HCT116 (cell line): ENCODE measurements around the gene CAPZB.

Experiments used
- ELF1 ChIP-seq: IDR thresholded peaks from 2 replicates; pipeline ENCODE4 v1.6.1; 2012; ENCODE audit warnings: low read depth, borderline replicate concordance
- EZH2phosphoT487 ChIP-seq: fragments of 200-600 bp; IDR thresholded peaks from 2 replicates; pipeline ENCODE4 v1.6.1; 2018; ENCODE audit warnings: antibody characterized with exemption, borderline replicate concordance
- JUND ChIP-seq: IDR thresholded peaks from 2 replicates; pipeline ENCODE4 v1.6.1; 2012
- TF ChIP-seq, protein P1 (sequence below), 3 experiments: fragments of 200-600 bp in 1 of 3; sonication (generic) in 1 of 3; IDR thresholded peaks in 2 of 3; conservative IDR thresholded peaks in 1 of 3; 2 replicates each; pipeline ENCODE4 v1.5.1; 2012 to 2017; ENCODE audit warnings: low read depth in 2 of 3, low read length in 2 of 3, antibody characterized with exemption in 1 of 3, borderline replicate concordance in 1 of 3, control low read depth in 1 of 3, mild to moderate bottlenecking in 1 of 3, mixed read lengths in 1 of 3, mixed run types in 1 of 3, moderate library complexity in 1 of 3; ENCODE audit not compliant: insufficient read depth in 1 of 3

DNA sequence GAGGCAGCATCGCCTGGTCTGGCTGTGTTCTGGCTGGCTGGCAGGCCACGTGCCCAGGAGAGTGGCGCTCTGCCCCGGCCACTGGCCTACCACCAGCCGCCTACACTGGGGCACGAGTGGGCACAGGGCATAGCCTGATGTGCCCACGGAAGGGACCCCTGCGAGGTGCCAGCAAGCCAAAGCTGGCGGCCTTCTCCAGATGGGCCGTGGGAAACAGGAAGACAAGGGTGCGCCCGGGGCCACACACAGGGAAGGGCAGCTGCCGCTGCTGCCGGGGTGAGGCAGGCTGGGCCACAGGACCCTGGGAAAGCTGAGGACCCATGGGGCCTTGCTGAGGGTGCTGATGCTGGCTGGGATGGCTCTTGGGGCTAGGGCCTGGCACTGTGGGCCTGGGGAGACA lies 132.5 kb downstream of the CAPZB start:
- TF ChIP-seq ELF1 = no peak
- no peak for TF ChIP-seq JUND
- TF ChIP-seq, protein P1, sequence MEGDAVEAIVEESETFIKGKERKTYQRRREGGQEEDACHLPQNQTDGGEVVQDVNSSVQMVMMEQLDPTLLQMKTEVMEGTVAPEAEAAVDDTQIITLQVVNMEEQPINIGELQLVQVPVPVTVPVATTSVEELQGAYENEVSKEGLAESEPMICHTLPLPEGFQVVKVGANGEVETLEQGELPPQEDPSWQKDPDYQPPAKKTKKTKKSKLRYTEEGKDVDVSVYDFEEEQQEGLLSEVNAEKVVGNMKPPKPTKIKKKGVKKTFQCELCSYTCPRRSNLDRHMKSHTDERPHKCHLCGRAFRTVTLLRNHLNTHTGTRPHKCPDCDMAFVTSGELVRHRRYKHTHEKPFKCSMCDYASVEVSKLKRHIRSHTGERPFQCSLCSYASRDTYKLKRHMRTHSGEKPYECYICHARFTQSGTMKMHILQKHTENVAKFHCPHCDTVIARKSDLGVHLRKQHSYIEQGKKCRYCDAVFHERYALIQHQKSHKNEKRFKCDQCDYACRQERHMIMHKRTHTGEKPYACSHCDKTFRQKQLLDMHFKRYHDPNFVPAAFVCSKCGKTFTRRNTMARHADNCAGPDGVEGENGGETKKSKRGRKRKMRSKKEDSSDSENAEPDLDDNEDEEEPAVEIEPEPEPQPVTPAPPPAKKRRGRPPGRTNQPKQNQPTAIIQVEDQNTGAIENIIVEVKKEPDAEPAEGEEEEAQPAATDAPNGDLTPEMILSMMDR (IDR thresholded peaks at IDR 0.05 in 2 of 3, conservative IDR thresholded peaks at IDR 0.05 in 1 of 3; ENCODE audit: borderline replicate concordance in 1 of 3, insufficient read depth in 1 of 3, low read depth in 2 of 3, low read length in 2 of 3) = no peak
- no peak for TF ChIP-seq EZH2phosphoT487
